Skeletal muscle tissue (tissue), 4 donors: ENCODE measurements around the gene PDCL2. TPM values are rescaled to one million over a fixed set of nuclear protein-coding genes. Genes with fewer than 3 reads are reported as not detected.
"Not testable (repeated sequence)": the region's sequence is repeated elsewhere in the genome, so short reads cannot be mapped to it uniquely, and the experiment has no call there.

Experiments used
- H3K27ac ChIP-seq: one replicate; pipeline ENCODE4 v1.7.0; 2013; ENCODE audit warnings: mild to moderate bottlenecking, low read depth, low read length, inconsistent platforms
- H3K27me3 ChIP-seq, 3 donors: one replicate each; pipeline ENCODE4 v1.7.0; 2013; ENCODE audit warnings: low read length in 3 of 3; ENCODE audit not compliant: control insufficient read depth in 3 of 3, insufficient read depth in 3 of 3
- H3K36me3 ChIP-seq, 3 donors: one replicate each; pipeline ENCODE4 v1.7.0; 2013; ENCODE audit warnings: low read length in 3 of 3; ENCODE audit not compliant: control insufficient read depth in 3 of 3, insufficient read depth in 3 of 3
- H3K4me1 ChIP-seq, 3 donors: one replicate each; pipeline ENCODE4 v1.7.0; 2013; ENCODE audit warnings: low read length in 3 of 3, mild to moderate bottlenecking in 3 of 3; ENCODE audit not compliant: control insufficient read depth in 3 of 3, insufficient read depth in 3 of 3
- H3K4me3 ChIP-seq, 3 donors: one replicate each; pipeline ENCODE4 v1.7.0; 2013; ENCODE audit warnings: low read length in 3 of 3
- H3K9ac ChIP-seq, 3 donors: one replicate each; pipeline ENCODE4 v1.7.0; 2013; ENCODE audit warnings: low read length in 3 of 3, mild to moderate bottlenecking in 3 of 3, moderate library complexity in 2 of 3, low read depth in 1 of 3
- H3K9me3 ChIP-seq, 3 donors: one replicate each; pipeline ENCODE4 v1.7.0; 2013; ENCODE audit warnings: low read length in 3 of 3; ENCODE audit not compliant: control insufficient read depth in 3 of 3
- total RNA-seq: library from RNA; depleted of rRNA; stranded (reverse); fragments of >200 nt; gene quantifications from one replicate; pipeline ENCODE4 v1.2.3, GENCODE V29; 2014
- donor health status: Osteomylitis.

PDCL2 gene
- total RNA-seq, 1 donor from 2014 or later: not detected

DNA sequence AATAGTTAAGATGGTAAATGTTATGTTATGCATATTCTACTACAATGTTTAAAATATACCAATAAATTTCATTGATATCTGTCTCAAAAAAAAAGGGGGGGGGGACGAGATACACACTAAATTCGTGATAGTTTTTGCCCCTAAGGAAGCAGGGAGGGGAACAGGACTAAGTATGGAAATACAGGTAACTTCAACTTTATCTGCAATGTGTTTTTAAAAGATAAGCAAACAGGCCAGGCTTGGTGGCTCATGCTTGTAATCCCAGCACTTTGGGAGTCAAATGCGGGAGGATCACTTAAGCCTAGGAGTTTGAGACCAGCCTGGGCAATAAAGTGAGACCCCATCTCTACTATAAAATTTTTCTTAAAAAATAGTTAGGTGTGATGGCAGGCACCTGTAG is 31.9 kb downstream of the PDCL2 start:
- Histone ChIP-seq H3K4me1 (no peaks in the 10 kb centered on the region), H3K27ac (no peak overlapping the region), H3K4me3 (no peak overlapping the region), H3K9me3 (no peaks in the 10 kb centered on the region), H3K9ac (no peak overlapping the region), H3K27me3 (peaks cover 0 to 3% (median 0%) of the 10 kb centered on the region in 3 donors), H3K36me3 (no peaks in the 10 kb centered on the region)

DNA sequence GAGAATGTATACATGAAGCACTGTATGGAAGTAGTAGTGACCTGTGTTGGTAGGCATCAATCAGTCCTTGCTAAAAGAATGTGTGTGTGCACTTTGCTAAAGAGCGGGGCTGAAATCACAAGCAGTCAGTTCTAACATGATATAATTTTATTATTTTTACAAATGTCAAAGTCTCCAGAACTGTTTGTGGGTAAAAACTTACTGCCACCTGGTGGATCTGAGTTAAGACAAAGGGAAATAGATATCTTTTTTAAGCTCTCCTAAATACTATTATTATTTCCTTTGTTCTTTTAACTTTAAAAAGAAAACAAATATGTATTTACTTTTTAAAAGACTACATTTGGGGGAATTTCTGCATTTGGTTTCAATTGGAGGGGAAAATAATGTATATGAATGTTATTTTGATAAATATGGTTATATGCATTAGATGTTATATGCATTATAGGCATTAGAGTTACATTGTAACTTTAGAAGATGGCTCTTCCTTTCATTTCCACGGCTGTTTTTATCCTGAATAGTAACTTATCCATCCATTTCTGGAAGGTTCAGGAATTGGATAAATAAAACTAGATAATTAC is 37.5 kb downstream of the PDCL2 start:
- Histone ChIP-seq H3K36me3 (no peaks in the 10 kb centered on the region), H3K9ac (no peak overlapping the region), H3K9me3 (no peaks in the 10 kb centered on the region), H3K27ac (no peak overlapping the region), H3K4me3 (no peak overlapping the region), H3K27me3 (peaks cover 0 to 3% (median 0%) of the 10 kb centered on the region in 3 donors), H3K4me1 (peaks cover 0 to 12% (median 5%) of the 10 kb centered on the region in 3 donors)

DNA sequence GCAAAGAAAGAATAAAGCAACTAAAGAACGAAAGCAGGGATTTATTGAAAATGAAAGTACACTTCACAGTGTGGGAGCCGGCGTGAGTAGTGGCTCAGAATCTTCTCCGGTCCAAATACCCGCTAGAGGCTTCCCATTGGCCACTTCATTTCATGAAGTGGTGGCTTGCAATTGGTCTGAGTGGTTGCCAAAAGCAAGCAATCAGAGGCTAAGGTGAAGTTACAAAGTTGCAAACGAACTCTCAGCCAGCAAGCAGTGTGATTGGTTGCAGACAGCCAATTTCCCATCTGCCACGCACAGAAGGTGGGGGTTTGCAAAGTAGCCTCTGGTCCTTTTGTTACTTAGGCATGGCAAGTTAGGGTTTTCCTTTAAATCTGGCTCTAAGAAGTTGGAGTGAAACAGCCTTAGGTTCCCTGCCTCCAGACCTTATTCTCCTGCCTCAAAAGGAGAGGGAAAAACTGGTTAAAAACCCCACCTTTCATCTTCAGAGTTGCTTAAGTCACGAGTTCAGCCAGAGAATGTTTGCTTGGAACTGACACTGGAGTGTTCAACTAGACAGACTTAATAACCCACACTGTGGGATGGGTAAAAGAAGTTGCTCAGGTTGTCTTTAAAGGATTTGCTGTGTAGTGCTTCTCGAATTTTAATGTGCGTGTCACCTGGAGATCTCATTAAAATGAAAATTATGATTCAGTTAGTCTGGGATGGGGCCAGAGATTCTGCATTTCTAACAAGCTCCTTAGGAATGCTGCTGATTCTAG is 38.4 kb downstream of the PDCL2 start:
- Histone ChIP-seq H3K9me3 (no peaks in the 10 kb centered on the region), H3K4me1 (peaks cover 0 to 12% (median 5%) of the 10 kb centered on the region in 3 donors), H3K4me3 (peak overlapping the region; percentile 50 to 62 (median 57)), H3K9ac (peak overlapping the region in 1 of 3 donors; percentile 8), H3K27me3 (peaks cover 0 to 3% (median 0%) of the 10 kb centered on the region in 3 donors), H3K27ac (no peak overlapping the region), H3K36me3 (no peaks in the 10 kb centered on the region)

DNA sequence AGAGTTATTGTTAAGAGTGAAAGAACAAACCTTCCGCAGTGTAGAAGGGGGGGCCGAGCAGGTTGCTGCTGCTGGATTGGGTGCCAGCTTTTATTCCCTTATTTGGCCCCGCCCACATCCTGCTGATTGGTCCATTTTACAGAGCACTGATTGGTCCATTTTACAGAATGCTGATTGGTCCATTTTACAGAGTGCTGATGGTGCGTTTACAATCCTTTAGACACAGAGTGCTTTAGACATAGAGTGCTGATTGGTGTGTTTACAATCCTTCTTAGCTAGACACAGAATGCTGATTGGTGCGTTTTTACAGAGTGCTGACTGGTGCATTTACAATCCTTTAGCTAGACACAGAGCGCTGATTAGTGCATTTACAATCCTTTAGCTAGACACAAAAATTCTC is 40.1 kb downstream of the PDCL2 start:
- H3K27me3 ChIP-seq, H3K4me3 ChIP-seq, H3K9ac ChIP-seq: not testable (repeated sequence)

DNA sequence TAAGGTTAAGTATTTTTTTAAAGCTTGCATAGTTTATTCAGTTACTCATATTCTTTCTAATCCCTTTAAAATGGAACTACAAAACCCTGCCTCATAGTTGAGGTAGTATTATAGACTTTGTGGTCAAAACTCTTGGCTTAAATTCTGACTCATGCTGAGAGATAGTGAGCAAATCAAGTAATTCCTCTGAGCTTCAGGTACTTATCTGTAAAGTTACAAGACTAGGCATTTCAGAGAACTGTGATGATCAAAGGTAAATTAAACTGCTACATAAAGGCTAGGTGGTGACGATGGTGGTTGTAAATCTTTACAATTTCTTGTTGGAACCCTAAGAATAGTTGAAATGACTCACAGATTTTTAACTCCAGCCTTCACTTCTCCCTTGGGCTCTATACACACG is 42.2 kb downstream of the PDCL2 start:
- H3K9ac ChIP-seq: no peak overlapping the region
- no peaks in the 10 kb centered on the region for H3K9me3 ChIP-seq
- H3K4me1 ChIP-seq: peaks cover 9 to 25% (median 16%) of the 10 kb centered on the region in 3 donors
- no peaks in the 10 kb centered on the region for H3K36me3 ChIP-seq
- no peak overlapping the region for H3K4me3 ChIP-seq
- no peak overlapping the region for H3K27ac ChIP-seq
- H3K27me3 ChIP-seq: no peaks in the 10 kb centered on the region

More for the DNA sequence above, 40.1 kb downstream of the PDCL2 start:
- not testable (repeated sequence) for H3K36me3 ChIP-seq, H3K9me3 ChIP-seq, H3K27ac ChIP-seq
- peaks cover 4 to 19% (median 16%) of the 10 kb centered on the region in 3 donors for H3K4me1 ChIP-seq

DNA sequence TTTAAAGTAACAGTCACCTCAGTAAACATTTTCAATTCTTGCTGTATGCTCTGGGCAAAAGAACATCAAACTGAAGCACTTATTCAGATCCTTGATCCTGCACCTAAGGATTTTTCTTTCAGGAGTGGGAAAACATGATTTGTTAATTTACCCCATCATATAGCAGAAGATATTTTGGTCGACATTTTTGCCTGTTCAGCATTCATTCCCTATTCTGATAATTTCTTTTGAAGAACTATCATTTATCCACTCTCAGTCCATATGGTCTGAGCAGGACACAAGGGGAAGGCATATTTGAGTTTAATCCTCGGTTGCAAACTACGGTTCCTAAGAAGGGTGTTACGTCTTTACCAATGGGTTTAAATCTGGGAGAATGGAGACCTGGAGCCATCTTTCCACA is 44.1 kb downstream of the PDCL2 start:
- peaks cover 9 to 17% (median 14%) of the 10 kb centered on the region in 3 donors for H3K4me1 ChIP-seq
- H3K36me3 ChIP-seq: no peaks in the 10 kb centered on the region
- H3K27me3 ChIP-seq: no peaks in the 10 kb centered on the region
- no peak overlapping the region for H3K27ac ChIP-seq
- peak overlapping the region in 2 of 3 donors; percentile 87 to 95 for H3K4me3 ChIP-seq
- H3K9me3 ChIP-seq: no peaks in the 10 kb centered on the region
- no peak overlapping the region for H3K9ac ChIP-seq

DNA sequence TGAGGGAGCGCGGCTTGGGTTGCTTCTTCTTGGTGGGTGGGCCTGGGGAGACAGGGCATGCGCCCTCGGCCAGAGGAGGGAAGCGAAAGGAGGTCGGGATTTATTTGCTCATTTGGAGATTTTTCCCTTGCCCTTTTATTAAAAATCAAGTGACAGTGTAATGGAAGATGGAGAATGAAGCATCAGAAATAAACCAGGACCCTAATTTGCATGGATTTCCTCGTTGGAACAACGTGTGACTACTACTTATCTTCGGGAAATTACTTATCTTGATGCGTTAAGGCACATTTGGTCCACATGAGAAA is 44.6 kb downstream of the PDCL2 start:
- Histone ChIP-seq H3K4me3 (peak overlapping the region; percentile 86 to 95 (median 87)), H3K27me3 (no peaks in the 10 kb centered on the region), H3K4me1 (peaks cover 9 to 15% (median 14%) of the 10 kb centered on the region in 3 donors), H3K27ac (peak overlapping the region; percentile 95), H3K36me3 (no peaks in the 10 kb centered on the region), H3K9me3 (no peaks in the 10 kb centered on the region), H3K9ac (peak overlapping the region; percentile 81 to 89 (median 85))

DNA sequence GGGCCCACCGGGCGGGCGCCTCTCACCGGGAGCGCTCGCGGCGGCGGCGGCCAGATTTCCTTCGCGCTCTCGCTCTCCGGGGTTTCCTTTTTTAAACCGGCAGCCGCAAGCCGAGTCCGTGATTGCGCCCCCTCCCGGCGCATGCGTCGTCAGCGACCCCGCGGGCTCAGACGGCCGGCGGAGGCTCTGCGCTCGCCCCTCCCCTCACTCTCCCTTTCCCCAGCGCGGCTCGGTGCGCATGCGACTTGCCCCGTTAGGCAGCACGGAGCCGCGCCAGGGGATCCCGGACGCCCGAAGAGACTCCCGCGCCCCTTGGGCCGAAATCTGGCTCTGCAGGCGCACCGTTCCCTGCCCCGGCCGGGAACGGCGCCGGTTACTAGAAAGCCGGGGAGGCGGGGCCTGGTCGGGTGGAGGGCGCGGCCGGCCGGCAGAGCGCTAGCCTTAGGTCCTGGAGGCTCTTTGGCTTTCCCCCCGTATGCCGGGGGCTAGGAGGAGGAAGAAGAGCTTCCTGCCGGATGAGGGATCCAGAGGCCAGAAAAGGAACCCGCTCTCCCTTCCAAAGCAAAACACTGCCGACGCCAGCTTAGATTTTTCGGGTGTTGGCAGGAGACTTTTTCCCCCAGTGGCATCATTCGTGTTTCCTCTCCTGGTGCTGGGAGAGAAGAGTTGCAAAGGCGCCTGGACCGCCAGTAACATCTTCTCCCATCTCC is 45.1 kb downstream of the PDCL2 start, which contains the start of gene CLOCK:
Gene CLOCK, minus strand, starts transcription at position 154 of the 710 bp plus-strand sequence. CDS start 64,124 bp downstream, outside the sequence.
- H3K27ac ChIP-seq: peak within 1 kb of the TSS; percentile 95
- no peaks in the 10 kb centered on the region for H3K9me3 ChIP-seq
- H3K4me1 ChIP-seq: peaks cover 9 to 15% (median 14%) of the 10 kb centered on the region in 3 donors

DNA sequence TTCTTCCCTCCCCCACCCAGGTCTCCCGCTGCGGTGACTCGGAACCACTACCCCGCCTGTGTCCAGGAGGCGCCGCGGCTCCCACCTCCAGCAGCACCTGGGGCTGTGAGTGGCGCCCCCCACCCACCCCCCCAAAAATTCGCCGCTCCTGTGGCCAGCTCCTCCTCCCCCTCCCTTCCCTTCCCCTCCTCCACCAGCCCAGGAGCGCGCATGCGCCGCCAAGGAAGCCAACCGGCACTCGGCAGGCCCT is 45.6 kb downstream of the PDCL2 start:
- H3K9me3 ChIP-seq: no peaks in the 10 kb centered on the region
- H3K27ac ChIP-seq: peak overlapping the region; percentile 95
- H3K4me1 ChIP-seq: peaks cover 9 to 15% (median 14%) of the 10 kb centered on the region in 3 donors
- H3K27me3 ChIP-seq: no peaks in the 10 kb centered on the region
- peak overlapping the region; percentile 86 to 95 (median 93) for H3K4me3 ChIP-seq
- H3K9ac ChIP-seq: peak overlapping the region; percentile 81 to 89 (median 85)
- no peaks in the 10 kb centered on the region for H3K36me3 ChIP-seq

More for the DNA sequence above, 45.1 kb downstream of the PDCL2 start, which contains the start of gene CLOCK:
- Histone ChIP-seq H3K27me3 (no peaks in the 10 kb centered on the region), H3K36me3 (no peaks in the 10 kb centered on the region), H3K4me3 (peak within 1 kb of the TSS; percentile 86 to 95 (median 93)), H3K9ac (peak within 1 kb of the TSS; percentile 85 to 89 (median 85))
